Heart left ventricle (tissue), 16 donors: ENCODE data around the gene RIMS4. TPM values are rescaled to one million over a fixed set of nuclear protein-coding genes. Genes with fewer than 3 reads are reported as not detected.

Experiments
- ATAC-seq, 4 donors: fragments of 200-7000 bp; cut with Tn5 transposase; one replicate each; pipeline ENCODE4 v1.9.1; 2020 to 2022; ENCODE audit warnings: moderate library complexity in 4 of 4, mild to moderate bottlenecking in 3 of 4, moderate number of reproducible peaks in 1 of 4
- DNase-seq, 5 donors: peaks; one replicate each; pipeline ENCODE4 v3.0.0-alpha.2; 2020
- H3K27ac ChIP-seq, 12 donors: fragments of 200-600 bp; sonication (generic) in 4 of 12; one replicate each; pipeline versions ENCODE4 v1.5.0 to v1.8.0; 2016 to 2022; ENCODE audit warnings: mild to moderate bottlenecking in 2 of 12
- H3K27me3 ChIP-seq, 9 donors: fragments of 200-600 bp; sonication (generic) in 2 of 9; one replicate each; pipeline versions ENCODE4 v1.5.1 to v1.8.0; 2016 to 2022; ENCODE audit warnings: mild to moderate bottlenecking in 3 of 9
- H3K36me3 ChIP-seq, 9 donors: fragments of 200-600 bp; sonication (generic) in 2 of 9; one replicate each; pipeline versions ENCODE4 v1.5.0 to v1.8.0; 2018 to 2022; ENCODE audit warnings: mild to moderate bottlenecking in 2 of 9
- H3K4me1 ChIP-seq, 12 donors: fragments of 200-600 bp; sonication (generic) in 4 of 12; one replicate each; pipeline versions ENCODE4 v1.5.0 to v1.8.0; 2016 to 2022; ENCODE audit warnings: mild to moderate bottlenecking in 3 of 12
- H3K4me3 ChIP-seq, 12 donors: fragments of 200-600 bp; sonication (generic) in 4 of 12; one replicate each; pipeline versions ENCODE4 v1.5.0 to v1.8.0; 2017 to 2022; ENCODE audit warnings: mild to moderate bottlenecking in 9 of 12, moderate library complexity in 4 of 12
- H3K9me3 ChIP-seq, 12 donors: fragments of 200-600 bp; sonication (generic) in 4 of 12; one replicate each; pipeline versions ENCODE4 v1.5.0 to v1.8.0; 2016 to 2022; ENCODE audit warnings: mild to moderate bottlenecking in 1 of 12
- CTCF ChIP-seq, 12 donors: fragments of 200-600 bp; sonication (generic) in 4 of 12; IDR thresholded peaks; one replicate each; pipeline versions ENCODE4 v1.5.0 to v1.8.0; 2018 to 2022; ENCODE audit warnings: antibody characterized with exemption in 12 of 12, mild to moderate bottlenecking in 5 of 12
- POLR2A ChIP-seq, 2 donors: fragments of 450-650 bp; IDR thresholded peaks; one replicate each; pipeline ENCODE4 v1.6.1; 2017; ENCODE audit warnings: antibody characterized with exemption in 2 of 2, mild to moderate bottlenecking in 2 of 2, moderate library complexity in 2 of 2
- WGBS, 4 donors: extraction: QIAGEN DNeasy Blood & Tissue Kit in 2 of 4; methylation state at CpG; one replicate each; pipeline versions ENCODE4 v1.1.5 to v1.1.7; 2013 to 2018; 5-methylcytosine and 5-hydroxymethylcytosine counted together
- intact Hi-C, 10 donors: fragments of 100-400 bp; cut with DNase I; formaldehyde crosslinking; loops; one replicate each; pipeline versions ENCODE4 v1.11.1 to v1.14.2; 2022
- polyA plus RNA-seq, 2 donors: library from polyadenylated mRNA; stranded (reverse); fragments of 200-250 nt; gene quantifications; one replicate each; pipeline ENCODE4 v1.2.3, GENCODE V29; 2013
- total RNA-seq, 9 donors: library from RNA; depleted of rRNA in 2 of 9; stranded (reverse); fragments of >200 nt in 2 of 9; fragmentation: NEBNext Ultra II Directional in 3 of 9; extraction: Animal tissue kit (Norgen Biotek cat#: 25700) in 3 of 9; gene quantifications; one replicate each; pipeline versions ENCODE4 v1.1.0 to v1.2.4, GENCODE V29; 2016 to 2023
- donor health status: ischemic (EF 13 %, LVEDD 7.1; RV severe dilation, severe dysfunction).
- donor health status: healthy with polysubstance abuse.
- donor health status: DM: no; HTN: yes; CAD: no.
- donor health status: DM: no; HTN: no; CAD: no.
- donor health status: ischemic (EF 25% LVEDD 6.9; RV normal size, moderate dysfunction).
- donor health status: ischemic (EF 25% LVEDD 5.7; RV mildly dilated, moderate dysfunction).
- donor health status: healthy.
- donor health status: DM: yes; HTN: yes; CAD: no.
- donor health status: ischemic (EF 35%, LVEDD 5.7; RV mildly dilated, moderate dysfunction).
- donor health status: nonischemic (EF 11% LVEDD 7.7; RV severe dilation, severe dysfunction).
- donor health status: DM: yes; HTN: yes; CAD: no.
- donor health status: PGD.
- donor health status: ischemic (EF 29% LVEDD 5.4; RV normal size, mild dysfunction).
- donor health status: nonischemic (EF 23%, LVEDD 6.1; RV moderate dilation, normal function).

RIMS4 gene
- total and polyA plus RNA-seq, 11 donors, result 0.04 to 0.59 (median 0.11) TPM; not detected in 5

- Histone ChIP-seq H3K27me3 (peaks cover 8 to 47% (median 28%) of the 10 kb centered on the region in 9 donors), H3K4me1 (peaks cover 0 to 7% (median 0%) of the 10 kb centered on the region in 12 donors), H3K27ac (no peak overlapping the region), H3K9me3 (no peaks in the 10 kb centered on the region), H3K36me3 (no peaks in the 10 kb centered on the region), H3K4me3 (no peak overlapping the region)
- intact Hi-C loops, result no loop called here
- WGBS, 4 donors, result 48 to 60% (median 54%) methylated on average over 7 to 9 of the region's 9 CpGs
- ATAC-seq (no peak), DNase-seq (no peak)
- TF ChIP-seq CTCF (IDR thresholded peaks at IDR 0.05) (no peak), POLR2A (IDR thresholded peaks at IDR 0.05) (no peak)
Measured at GRCh38 chr20:44805335-44805978, 4.9 kb downstream of the RIMS4 start.

- DNase-seq (no peak), ATAC-seq (peak in 2 of 4 donors; percentile 49 to 59)
- no peak overlapping the region for H3K4me3 ChIP-seq
- no peak overlapping the region for H3K27ac ChIP-seq
- TF ChIP-seq POLR2A (IDR thresholded peaks at IDR 0.05) (no peak), CTCF (IDR thresholded peaks at IDR 0.05) (no peak)
- intact Hi-C loops, result no loop called here
- peaks cover 0 to 31% (median 13%) of the 10 kb centered on the region in 9 donors for H3K27me3 ChIP-seq
- no peaks in the 10 kb centered on the region for H3K9me3 ChIP-seq
- 5 to 14% (median 13%) methylated on average over 7 to 9 of the region's 9 CpGs for WGBS, 4 donors
- H3K36me3 ChIP-seq, result no peaks in the 10 kb centered on the region
- peaks cover 0 to 5% (median 0%) of the 10 kb centered on the region in 12 donors for H3K4me1 ChIP-seq
Measured at GRCh38 chr20:44803383-44803941, 6.9 kb downstream of the RIMS4 start.

- Histone ChIP-seq H3K27ac (no peak overlapping the region), H3K36me3 (no peaks in the 10 kb centered on the region), H3K27me3 (peaks cover 0 to 23% (median 9%) of the 10 kb centered on the region in 9 donors), H3K4me3 (no peak overlapping the region), H3K4me1 (peaks cover 0 to 5% (median 0%) of the 10 kb centered on the region in 12 donors), H3K9me3 (no peaks in the 10 kb centered on the region)
- WGBS, 4 donors, result 90 to 92% (median 91%) methylated on average over 4 of the region's 4 CpGs
- intact Hi-C loops, result no loop called here
- no peak for ATAC-seq
- DNase-seq, result no peak
- TF ChIP-seq POLR2A (IDR thresholded peaks at IDR 0.05), result no peak
- TF ChIP-seq CTCF (IDR thresholded peaks at IDR 0.05), result no peak
Measured at GRCh38 chr20:44802702-44803101, 7.6 kb downstream of the RIMS4 start.

GRCh38 chr20:44800391-44801046 lies 9.8 kb downstream of the RIMS4 start:
- Histone ChIP-seq H3K27me3 (peaks cover 0 to 12% (median 0%) of the 10 kb centered on the region in 9 donors), H3K4me1 (peaks cover 0 to 2% (median 0%) of the 10 kb centered on the region in 12 donors), H3K9me3 (no peaks in the 10 kb centered on the region), H3K4me3 (no peak overlapping the region), H3K27ac (no peak overlapping the region), H3K36me3 (no peaks in the 10 kb centered on the region)
- 81 to 89% (median 83%) methylated on average over 8 of the region's 8 CpGs for WGBS, 4 donors
- ATAC-seq (no peak), DNase-seq (no peak)
- TF ChIP-seq CTCF (IDR thresholded peaks at IDR 0.05) (peak in 1 of 12 donors; percentile 11), POLR2A (IDR thresholded peaks at IDR 0.05) (no peak)
- intact Hi-C loops, result no loop called here
